Measurements from ENCODE around the gene PPP1R14D.

PPP1R14D gene

GRCh38 chr15:40776537-40777141 lies 51.9 kb downstream of the PPP1R14D start:
- peak; percentile 64 to 65 for DNase-seq

- no peak for DNase-seq
Observed at GRCh38 chr15:40775740-40776536, 52.6 kb downstream of the PPP1R14D start.

- no peak for DNase-seq
Observed at GRCh38 chr15:40775007-40775406, 53.5 kb downstream of the PPP1R14D start.

GRCh38 chr15:40773902-40774301 lies 54.6 kb downstream of the PPP1R14D start:
- DNase-seq = no peak

- no peak for DNase-seq
Observed at GRCh38 chr15:40773496-40773895, 55.0 kb downstream of the PPP1R14D start.

- DNase-seq = no peak
Observed at GRCh38 chr15:40772014-40772413, 56.5 kb downstream of the PPP1R14D start.

- no peak for DNase-seq
Observed at GRCh38 chr15:40771242-40771641, 57.3 kb downstream of the PPP1R14D start.

- no peak for DNase-seq
Observed at GRCh38 chr15:40770147-40770721, 58.3 kb downstream of the PPP1R14D start.

GRCh38 chr15:40769274-40770146 lies 59.0 kb downstream of the PPP1R14D start, which contains the start of gene C15orf62:
C15orf62 (plus strand) TSS chr15:40769980; CDS start chr15:40770496, 516 bp downstream.
- peak in 1 of 2 donors; percentile 65 for DNase-seq

GRCh38 chr15:40768521-40769273 lies 59.8 kb downstream of the PPP1R14D start:
- no peak for DNase-seq

- no peak for DNase-seq
Observed at GRCh38 chr15:40767838-40768500, 60.5 kb downstream of the PPP1R14D start.

- DNase-seq = no peak
Observed at GRCh38 chr15:40766906-40767837, 61.3 kb downstream of the PPP1R14D start.

GRCh38 chr15:40766194-40766815 lies 62.2 kb downstream of the PPP1R14D start:
- no peak for DNase-seq

Measured in CD4-positive, alpha-beta T cell treated with Interleukin-1 beta for 1 hour (primary cell).